ENCODE results near the gene RCSD1.

The RCSD1 gene

GRCh38 chr1:167663002-167663772 is 33.2 kb downstream of the RCSD1 start:
- peak; percentile 20 for DNase-seq (ENCODE audit: low read depth)
- TF ChIP-seq CTCF (IDR thresholded peaks at IDR 0.05; ENCODE audit: low read depth, low read length) (no peak), MYC (IDR thresholded peaks at IDR 0.05; ENCODE audit: low read depth, low read length) (no peak), POLR2A (IDR thresholded peaks at IDR 0.05; ENCODE audit: extremely low read depth, insufficient read length) (no peak), MAX (IDR thresholded peaks at IDR 0.05; ENCODE audit: low read depth, low read length) (no peak)
- H3K4me3 ChIP-seq (ENCODE audit: low read depth, low read length): no peak overlapping the region

- no peak for TF ChIP-seq MAX (IDR thresholded peaks at IDR 0.05; ENCODE audit: low read depth, low read length)
- no peak for TF ChIP-seq CTCF (IDR thresholded peaks at IDR 0.05; ENCODE audit: low read depth, low read length)
- TF ChIP-seq POLR2A (IDR thresholded peaks at IDR 0.05; ENCODE audit: extremely low read depth, insufficient read length): no peak
- TF ChIP-seq MYC (IDR thresholded peaks at IDR 0.05; ENCODE audit: low read depth, low read length): no peak
- no peak overlapping the region for H3K4me3 ChIP-seq (ENCODE audit: low read depth, low read length)
- no peak for DNase-seq (ENCODE audit: low read depth)
Observed at GRCh38 chr1:167665469-167665868, 35.4 kb downstream of the RCSD1 start.

- no peak for DNase-seq (ENCODE audit: low read depth)
- H3K4me3 ChIP-seq (ENCODE audit: low read depth, low read length): no peak overlapping the region
- TF ChIP-seq MYC (IDR thresholded peaks at IDR 0.05; ENCODE audit: low read depth, low read length) (no peak), MAX (IDR thresholded peaks at IDR 0.05; ENCODE audit: low read depth, low read length) (no peak), CTCF (IDR thresholded peaks at IDR 0.05; ENCODE audit: low read depth, low read length) (no peak), POLR2A (IDR thresholded peaks at IDR 0.05; ENCODE audit: extremely low read depth, insufficient read length) (no peak)
Observed at GRCh38 chr1:167666416-167666815, 36.4 kb downstream of the RCSD1 start.

- H3K4me3 ChIP-seq (ENCODE audit: low read depth, low read length): no peak overlapping the region
- DNase-seq (ENCODE audit: low read depth): no peak
- TF ChIP-seq POLR2A (IDR thresholded peaks at IDR 0.05; ENCODE audit: extremely low read depth, insufficient read length) (no peak), MAX (IDR thresholded peaks at IDR 0.05; ENCODE audit: low read depth, low read length) (no peak), MYC (IDR thresholded peaks at IDR 0.05; ENCODE audit: low read depth, low read length) (no peak), CTCF (IDR thresholded peaks at IDR 0.05; ENCODE audit: low read depth, low read length) (no peak)
Observed at GRCh38 chr1:167667536-167667935, 37.5 kb downstream of the RCSD1 start.

- TF ChIP-seq MYC (IDR thresholded peaks at IDR 0.05; ENCODE audit: low read depth, low read length): no peak
- TF ChIP-seq POLR2A (IDR thresholded peaks at IDR 0.05; ENCODE audit: extremely low read depth, insufficient read length): no peak
- TF ChIP-seq CTCF (IDR thresholded peaks at IDR 0.05; ENCODE audit: low read depth, low read length): no peak
- TF ChIP-seq MAX (IDR thresholded peaks at IDR 0.05; ENCODE audit: low read depth, low read length): no peak
- H3K4me3 ChIP-seq (ENCODE audit: low read depth, low read length): no peak overlapping the region
- DNase-seq (ENCODE audit: low read depth): no peak
Observed at GRCh38 chr1:167668108-167668507, 38.1 kb downstream of the RCSD1 start.

All from NB4 (cell line).